Fibroblast of lung (primary cell): Measurements from ENCODE around the gene NUP62.

Experiments
- EZH2 ChIP-seq: IDR thresholded peaks from 2 replicates; pipeline ENCODE4 v1.5.1; 2012; ENCODE audit warnings: low read length, control low read depth, mild to moderate bottlenecking; ENCODE audit errors: missing control alignments
- TF ChIP-seq, protein P1 (sequence below), 2 donors: IDR thresholded peaks in 1 of 2; conservative IDR thresholded peaks in 1 of 2; 1 replicate in 1 of 2; 2 replicates in 1 of 2; pipeline ENCODE4 v1.5.1; 2011 to 2012; ENCODE audit warnings: low read length in 2 of 2, control low read depth in 1 of 2, inconsistent platforms in 1 of 2, low read depth in 1 of 2, mild to moderate bottlenecking in 1 of 2

DNA sequence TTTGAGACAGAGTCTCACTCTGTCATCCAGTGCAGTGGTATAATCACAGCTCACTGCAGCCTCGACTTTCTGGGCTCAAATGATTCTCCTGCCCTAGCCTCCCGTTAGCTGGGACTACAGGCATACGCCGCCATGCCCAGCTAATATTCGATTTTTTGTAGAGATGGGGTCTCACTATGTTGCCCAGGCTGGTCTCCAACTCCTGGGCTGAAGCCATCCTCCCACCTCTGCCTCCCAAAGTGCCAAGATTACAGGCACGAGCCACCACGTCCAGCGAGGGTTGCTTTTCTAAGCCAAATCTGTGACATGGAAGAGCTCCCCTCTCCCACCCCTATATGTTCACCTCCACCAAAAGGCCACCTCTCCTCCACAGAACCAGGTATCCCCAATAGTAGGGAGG is 11.2 kb downstream of the NUP62 start:
- TF ChIP-seq, protein P1, sequence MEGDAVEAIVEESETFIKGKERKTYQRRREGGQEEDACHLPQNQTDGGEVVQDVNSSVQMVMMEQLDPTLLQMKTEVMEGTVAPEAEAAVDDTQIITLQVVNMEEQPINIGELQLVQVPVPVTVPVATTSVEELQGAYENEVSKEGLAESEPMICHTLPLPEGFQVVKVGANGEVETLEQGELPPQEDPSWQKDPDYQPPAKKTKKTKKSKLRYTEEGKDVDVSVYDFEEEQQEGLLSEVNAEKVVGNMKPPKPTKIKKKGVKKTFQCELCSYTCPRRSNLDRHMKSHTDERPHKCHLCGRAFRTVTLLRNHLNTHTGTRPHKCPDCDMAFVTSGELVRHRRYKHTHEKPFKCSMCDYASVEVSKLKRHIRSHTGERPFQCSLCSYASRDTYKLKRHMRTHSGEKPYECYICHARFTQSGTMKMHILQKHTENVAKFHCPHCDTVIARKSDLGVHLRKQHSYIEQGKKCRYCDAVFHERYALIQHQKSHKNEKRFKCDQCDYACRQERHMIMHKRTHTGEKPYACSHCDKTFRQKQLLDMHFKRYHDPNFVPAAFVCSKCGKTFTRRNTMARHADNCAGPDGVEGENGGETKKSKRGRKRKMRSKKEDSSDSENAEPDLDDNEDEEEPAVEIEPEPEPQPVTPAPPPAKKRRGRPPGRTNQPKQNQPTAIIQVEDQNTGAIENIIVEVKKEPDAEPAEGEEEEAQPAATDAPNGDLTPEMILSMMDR (conservative IDR thresholded peaks at IDR 0.05 in 1 of 2, IDR thresholded peaks at IDR 0.05 in 1 of 2; ENCODE audit: low read depth in 1 of 2, low read length in 2 of 2) = no peak
- no peak for TF ChIP-seq EZH2
